GM12801 (cell line): Measurements from ENCODE around the gene ZNF385B.

Experiments
- TF ChIP-seq, protein P1 (sequence below): IDR thresholded peaks from one replicate; pipeline ENCODE4 v1.5.1; 2011; ENCODE audit warnings: control low read depth; ENCODE audit not compliant: insufficient read length; ENCODE audit errors: extremely low read depth

Gene ZNF385B

DNA sequence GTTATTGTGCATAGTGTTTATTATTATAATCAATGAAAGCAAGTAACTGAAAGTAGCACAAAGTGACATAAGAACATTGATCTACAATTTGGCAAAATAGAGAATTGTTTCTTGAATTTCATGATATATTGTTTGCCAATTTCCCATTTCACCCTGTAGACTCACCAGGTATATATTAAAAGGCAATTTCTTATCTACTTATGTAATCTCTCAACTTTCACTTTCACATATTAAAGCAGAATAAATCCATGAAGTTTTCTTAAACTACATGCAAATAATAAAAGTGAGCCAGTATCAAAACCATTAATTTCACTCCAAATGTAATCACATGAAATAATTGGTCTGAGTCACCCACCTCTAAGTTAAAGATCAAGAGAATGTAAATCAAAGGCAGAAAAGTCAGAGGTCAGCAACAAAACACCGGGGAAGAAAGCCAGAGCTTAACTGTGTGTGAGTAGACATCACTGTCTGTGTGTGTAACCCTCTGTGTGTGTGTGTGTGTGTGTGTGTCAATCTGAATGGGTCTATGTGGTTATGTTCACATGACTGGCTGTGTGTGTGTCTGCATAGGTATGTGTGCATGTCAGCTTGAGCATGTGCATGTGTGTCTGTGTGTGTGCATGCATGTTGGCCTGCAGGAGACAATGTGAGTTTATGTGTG, 44.1 kb downstream of the ZNF385B start:
- TF ChIP-seq, protein P1, sequence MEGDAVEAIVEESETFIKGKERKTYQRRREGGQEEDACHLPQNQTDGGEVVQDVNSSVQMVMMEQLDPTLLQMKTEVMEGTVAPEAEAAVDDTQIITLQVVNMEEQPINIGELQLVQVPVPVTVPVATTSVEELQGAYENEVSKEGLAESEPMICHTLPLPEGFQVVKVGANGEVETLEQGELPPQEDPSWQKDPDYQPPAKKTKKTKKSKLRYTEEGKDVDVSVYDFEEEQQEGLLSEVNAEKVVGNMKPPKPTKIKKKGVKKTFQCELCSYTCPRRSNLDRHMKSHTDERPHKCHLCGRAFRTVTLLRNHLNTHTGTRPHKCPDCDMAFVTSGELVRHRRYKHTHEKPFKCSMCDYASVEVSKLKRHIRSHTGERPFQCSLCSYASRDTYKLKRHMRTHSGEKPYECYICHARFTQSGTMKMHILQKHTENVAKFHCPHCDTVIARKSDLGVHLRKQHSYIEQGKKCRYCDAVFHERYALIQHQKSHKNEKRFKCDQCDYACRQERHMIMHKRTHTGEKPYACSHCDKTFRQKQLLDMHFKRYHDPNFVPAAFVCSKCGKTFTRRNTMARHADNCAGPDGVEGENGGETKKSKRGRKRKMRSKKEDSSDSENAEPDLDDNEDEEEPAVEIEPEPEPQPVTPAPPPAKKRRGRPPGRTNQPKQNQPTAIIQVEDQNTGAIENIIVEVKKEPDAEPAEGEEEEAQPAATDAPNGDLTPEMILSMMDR, result no peak

DNA sequence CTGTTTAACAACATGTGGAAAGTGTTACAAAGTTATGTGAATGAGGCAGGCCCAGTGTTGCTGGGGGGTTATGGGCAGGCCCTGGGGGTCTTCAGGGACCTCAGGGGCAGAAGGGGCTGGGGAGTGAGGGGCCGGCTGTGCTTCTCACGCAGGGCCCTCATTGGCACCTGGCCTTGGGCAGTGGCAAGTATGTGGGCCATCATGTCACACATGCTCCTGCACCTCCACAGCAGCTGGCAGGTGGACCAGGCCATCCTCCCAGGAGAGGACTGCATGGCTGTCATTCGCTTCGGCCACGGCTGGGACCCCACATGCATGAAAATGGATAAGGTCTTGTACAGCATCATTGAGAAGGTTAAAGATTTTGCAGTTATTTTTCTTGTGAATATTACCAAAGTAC, 47.4 kb downstream of the ZNF385B start:
- TF ChIP-seq, protein P1, result no peak

DNA sequence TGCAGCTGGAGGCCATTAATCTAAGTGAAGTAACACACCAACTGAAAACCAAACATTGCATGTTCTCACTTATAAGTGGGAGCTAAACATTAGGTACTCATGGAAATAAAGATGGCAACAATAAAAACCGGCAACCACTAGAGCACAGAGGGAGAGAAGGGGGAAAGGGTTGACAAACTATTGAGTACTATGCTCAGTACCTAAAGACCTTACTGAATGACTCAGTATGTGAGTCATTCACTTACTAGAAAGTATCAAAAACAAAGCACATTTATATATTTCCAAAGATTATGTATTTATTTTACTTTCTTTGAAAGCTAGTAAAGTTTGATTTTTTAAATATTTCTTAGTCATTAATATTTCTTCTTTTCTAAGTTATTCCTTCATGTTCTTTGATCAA, 48.9 kb downstream of the ZNF385B start:
- TF ChIP-seq, protein P1, result no peak

DNA sequence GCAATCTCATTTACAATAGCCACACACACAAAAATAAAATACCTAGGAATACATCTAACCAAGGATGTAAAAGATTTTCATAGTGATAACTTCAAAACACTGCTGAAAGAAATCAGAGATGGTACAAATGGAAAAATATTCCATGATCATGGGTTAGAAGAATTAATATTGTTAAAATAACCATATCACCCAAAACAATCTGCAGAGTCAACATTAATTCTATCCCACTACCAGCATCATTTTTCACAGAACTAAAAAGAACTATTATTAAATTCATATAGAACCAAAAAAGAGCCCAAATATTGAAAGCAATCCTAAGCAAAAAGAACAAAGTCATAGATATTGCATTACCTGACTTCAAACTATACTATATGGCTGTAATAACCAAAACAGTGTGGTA, 50.4 kb downstream of the ZNF385B start:
- TF ChIP-seq, protein P1, result no peak

DNA sequence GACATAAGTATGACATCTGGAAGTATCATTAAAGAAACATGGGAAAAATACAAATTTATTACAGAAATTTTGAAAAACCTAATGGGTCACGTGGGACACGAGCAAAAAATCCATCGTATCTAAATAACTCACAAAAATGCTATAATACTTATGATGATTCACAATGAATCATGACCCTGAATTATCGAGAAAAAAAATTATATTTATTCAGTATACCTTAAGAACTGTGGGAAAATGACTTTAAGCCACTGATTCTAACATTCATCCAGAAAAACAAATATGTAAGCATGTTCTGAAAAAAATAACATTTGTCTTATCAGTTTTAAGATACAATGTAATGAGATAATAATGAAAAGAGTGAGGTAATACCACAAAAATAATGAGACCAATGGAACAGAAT, 51.8 kb downstream of the ZNF385B start:
- TF ChIP-seq, protein P1, result no peak

DNA sequence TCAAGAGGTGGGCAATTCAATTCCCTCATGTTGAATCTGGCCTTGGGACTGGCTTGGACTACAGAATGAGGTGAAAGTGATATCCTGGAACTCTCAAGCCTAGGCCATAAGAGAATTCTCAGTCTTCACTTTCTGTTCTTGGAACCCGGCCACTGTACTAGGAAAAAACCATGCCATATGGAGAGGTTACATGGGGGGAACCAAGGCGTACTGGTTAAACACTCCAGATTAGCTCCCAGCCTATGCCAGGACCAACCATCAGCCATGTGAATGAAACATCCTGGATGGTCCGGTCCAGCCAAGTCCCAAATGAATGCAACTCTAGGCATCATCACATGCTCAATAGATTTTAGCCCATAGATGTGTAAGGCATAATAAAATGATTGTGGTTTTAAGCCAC, 56.4 kb downstream of the ZNF385B start:
- TF ChIP-seq, protein P1, result no peak

DNA sequence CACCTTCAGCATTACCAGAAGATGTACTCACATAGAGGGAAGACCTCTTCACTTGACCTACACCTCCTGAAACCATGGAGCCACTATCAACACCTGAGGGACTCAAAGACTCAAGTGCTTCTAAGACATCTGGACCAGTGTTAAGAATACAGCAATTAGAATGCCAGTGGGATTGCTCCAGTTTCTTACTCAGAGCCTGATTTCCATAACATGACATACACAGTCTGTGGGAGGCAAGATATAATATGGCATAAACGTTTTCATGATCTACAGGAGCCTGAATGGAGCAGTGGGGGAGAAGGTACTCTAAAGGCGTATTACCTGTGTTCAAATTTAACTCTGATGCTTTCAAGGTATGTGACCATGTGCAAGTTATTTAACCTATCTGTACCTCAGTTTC, 57.2 kb downstream of the ZNF385B start:
- TF ChIP-seq, protein P1, result no peak
